HG02798 (cell line): ENCODE results near the gene SPEG.

Experiments
- ATAC-seq: cut with Tn5 transposase; IDR thresholded peaks from one replicate; pipeline ENCODE4 v1.9.1; 2021; ENCODE audit warnings: mild to moderate bottlenecking; ENCODE audit not compliant: unreplicated experiment, poor library complexity

SPEG gene

GRCh38 chr2:219490600-219491130 lies 56.0 kb downstream of the SPEG start:
- ATAC-seq, result no peak

DNA sequence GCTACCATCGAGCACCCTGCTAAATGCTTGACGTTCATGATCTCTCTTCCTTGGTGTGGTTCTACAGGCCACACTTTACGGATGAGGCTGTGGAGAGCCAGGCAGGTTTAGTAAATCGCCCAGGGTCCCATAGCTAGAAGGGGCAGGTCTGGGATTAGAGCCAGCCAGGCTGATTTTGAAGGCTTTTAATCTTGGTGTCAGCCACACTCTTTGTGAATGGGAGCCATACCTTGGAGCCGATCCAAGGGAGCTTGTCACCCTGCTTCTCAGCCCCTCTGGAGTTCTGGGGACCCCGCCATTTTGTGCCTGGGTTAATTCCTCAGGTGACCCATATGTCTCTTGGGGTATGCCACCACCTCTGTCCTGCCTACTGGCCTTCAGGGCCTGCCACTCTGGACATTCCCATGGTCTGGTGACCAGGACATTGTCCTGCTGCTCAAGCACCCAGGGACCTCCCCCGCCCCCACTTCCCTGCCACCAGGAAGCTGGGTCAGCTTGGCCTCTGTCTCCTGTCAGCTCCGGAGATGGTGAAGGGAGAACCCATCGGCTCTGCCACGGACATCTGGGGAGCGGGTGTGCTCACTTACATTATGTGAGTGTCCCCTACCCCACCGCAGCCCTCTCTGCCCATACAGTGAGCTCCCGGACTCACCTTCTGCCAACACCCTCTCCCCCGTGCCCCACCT lies 56.8 kb downstream of the SPEG start:
- no peak for ATAC-seq

DNA sequence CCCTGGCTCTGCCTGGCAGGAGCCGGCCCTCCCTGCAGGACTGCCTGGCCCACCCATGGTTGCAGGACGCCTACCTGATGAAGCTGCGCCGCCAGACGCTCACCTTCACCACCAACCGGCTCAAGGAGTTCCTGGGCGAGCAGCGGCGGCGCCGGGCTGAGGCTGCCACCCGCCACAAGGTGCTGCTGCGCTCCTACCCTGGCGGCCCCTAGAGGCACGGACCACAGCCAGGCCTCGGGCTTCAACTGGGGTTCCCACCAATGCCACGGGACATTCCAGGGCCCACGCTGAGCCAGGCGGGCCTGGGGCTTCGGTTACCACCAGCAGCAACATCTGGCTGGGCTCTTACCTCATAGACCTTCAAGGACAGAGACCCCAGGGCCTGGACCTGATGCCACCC lies 57.9 kb downstream of the SPEG start:
- no peak for ATAC-seq

- ATAC-seq, result no peak
Observed at GRCh38 chr2:219493086-219493485, 58.4 kb downstream of the SPEG start.

- no peak for ATAC-seq
Observed at GRCh38 chr2:219494952-219495530, 60.4 kb downstream of the SPEG start.

- peak; percentile 21 for ATAC-seq
Observed at GRCh38 chr2:219495531-219496122, 61.0 kb downstream of the SPEG start.

- ATAC-seq, result no peak
Observed at GRCh38 chr2:219496247-219496824, 61.7 kb downstream of the SPEG start.

- no peak for ATAC-seq
Observed at GRCh38 chr2:219496825-219497494, 62.3 kb downstream of the SPEG start.

DNA sequence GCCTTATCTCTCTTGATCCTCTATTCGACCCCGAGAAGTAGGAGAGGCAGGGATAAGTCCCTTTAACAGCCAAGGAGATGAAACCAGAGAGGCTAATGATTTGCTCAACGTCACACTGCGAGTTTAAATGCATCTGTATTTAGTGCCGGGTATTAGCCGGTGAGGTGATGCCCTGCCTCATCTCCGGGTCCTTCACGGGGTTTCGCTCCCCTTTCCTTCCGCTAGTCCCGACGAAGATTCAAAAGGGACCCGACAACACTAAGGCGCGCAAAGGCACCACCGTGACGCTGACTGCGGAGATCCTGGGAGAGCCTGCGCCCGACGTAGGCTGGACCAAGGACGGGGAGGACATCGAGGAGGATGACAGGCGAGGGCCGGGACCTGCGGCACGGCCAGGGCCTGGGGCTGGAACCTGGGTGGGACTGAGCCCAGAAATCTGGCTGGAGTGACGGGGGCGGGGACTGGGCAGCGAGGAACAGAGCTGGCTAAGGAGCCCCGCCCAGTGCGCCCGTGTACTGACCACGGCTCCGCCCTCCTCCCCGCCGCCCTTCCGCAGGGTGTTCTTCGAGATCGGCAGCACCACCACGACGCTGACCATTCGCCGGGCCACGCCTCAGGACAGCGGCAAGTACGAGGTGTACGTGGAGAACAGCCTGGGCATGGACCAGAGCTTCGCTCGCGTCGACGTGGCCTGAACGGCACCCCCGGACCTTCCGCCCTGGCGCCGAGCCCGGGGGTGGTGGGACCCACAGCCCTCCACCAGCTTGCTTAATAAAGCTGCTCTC lies 63.0 kb downstream of the SPEG start:
- peak; percentile 28 for ATAC-seq

- ATAC-seq, result peak; percentile 93
Observed at GRCh38 chr2:219498280-219499057, 63.8 kb downstream of the SPEG start, which contains the start of gene GMPPA. TSS of gene GMPPA (plus strand) at chr2:219498891. CDS start at chr2:219499976, 1,085 bp downstream.

DNA sequence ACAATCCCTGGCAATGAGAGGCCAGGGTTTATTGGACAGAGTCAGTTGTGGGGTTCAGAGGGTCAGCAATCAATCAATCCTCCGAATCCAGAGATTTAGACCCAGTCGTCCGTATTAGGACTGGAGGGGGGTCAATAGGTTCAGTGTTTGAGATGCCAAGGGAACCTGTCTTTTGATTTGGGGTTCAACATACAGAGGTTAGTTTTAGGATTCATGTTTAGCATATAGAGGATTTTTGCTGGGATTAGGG lies 64.3 kb downstream of the SPEG start:
- no peak for ATAC-seq

DNA sequence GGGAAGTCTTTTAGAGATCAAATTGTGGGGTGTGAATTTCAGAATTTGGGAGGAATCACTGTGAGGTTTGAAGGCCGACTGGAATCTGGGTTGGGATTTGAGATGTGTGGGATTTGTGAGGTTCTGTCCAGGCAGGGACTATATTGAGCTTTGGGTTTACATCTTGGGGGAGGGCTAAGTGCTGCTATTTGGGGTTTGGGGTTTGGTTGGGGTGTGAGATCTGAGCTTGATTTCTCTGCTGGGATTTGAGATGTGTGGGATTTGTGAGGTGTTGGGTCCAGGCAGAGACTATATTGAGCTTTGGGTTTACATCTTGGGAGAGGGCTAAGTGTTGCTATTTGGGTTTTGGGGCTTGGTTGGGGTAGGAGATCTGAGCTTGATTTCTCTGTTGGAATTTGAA lies 64.9 kb downstream of the SPEG start:
- ATAC-seq, result no peak

GRCh38 chr2:219500135-219500534 lies 65.5 kb downstream of the SPEG start:
- no peak for ATAC-seq

DNA sequence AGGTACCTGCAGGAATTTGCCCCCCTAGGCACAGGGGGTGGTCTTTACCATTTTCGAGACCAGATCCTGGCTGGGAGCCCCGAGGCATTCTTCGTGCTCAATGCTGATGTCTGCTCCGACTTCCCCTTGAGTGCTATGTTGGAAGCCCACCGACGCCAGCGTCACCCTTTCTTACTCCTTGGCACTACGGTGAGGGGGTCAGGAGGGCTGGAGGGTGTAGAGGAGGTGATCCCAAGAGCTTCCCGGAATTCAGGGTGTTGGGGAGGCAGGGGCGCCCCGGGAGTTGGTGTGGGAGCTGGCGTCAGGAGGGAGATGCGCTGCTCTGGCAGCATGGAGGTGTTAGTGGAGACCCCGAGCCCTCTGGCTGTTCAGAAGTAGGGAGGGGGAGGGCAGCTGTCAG lies 67.2 kb downstream of the SPEG start:
- no peak for ATAC-seq

DNA sequence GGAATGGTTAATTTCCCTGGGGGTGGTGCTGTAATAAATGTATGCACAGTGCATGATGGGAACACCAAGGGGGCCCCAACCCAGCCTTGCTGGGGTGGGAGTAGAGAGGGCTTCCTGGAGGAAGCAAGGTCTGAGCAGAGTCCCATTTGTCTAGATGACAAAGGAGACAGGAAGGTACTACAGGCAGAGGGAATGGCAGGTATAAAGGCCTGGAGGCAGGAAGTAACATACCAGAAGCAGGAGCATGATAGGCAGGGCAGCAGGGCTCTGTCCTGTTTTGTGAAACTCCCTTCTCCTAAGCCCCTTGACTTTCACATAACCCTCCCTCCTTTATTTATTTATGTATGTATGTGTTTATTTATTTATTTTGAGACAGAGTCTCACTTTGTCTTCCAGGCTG lies 68.0 kb downstream of the SPEG start:
- no peak for ATAC-seq

DNA sequence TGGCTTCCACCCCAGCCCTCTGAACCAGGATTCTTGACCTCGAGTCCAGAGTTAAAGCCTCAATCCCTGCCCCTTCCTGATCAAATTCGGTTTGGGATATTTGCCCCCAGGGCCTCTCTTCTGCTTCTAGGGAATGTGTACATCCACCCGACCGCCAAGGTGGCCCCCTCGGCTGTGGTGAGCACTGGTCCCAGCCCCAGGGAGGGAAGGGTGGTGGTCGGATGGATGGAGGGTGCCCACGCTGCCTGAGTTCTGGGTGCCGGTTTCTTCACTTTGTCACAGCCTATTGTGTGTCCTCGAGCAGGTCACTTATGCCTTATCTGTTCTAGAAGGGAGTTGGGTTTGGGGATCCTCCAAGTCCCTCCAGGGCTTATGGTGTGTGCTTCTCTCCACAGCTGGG lies 70.9 kb downstream of the SPEG start:
- ATAC-seq, result no peak

GRCh38 chr2:219506153-219506801 lies 71.6 kb downstream of the SPEG start:
- ATAC-seq, result no peak

- no peak for ATAC-seq
Observed at GRCh38 chr2:219506802-219507526, 72.3 kb downstream of the SPEG start.
